GM12892 (cell line): ENCODE results near the gene OR10J1.

Experiments
- POLR2A ChIP-seq: IDR thresholded peaks from 2 replicates; pipeline ENCODE4 v1.6.1; 2011; ENCODE audit warnings: low read depth, low read length, control low read depth
- POLR2AphosphoS5 ChIP-seq: IDR thresholded peaks from 2 replicates; pipeline ENCODE4 v1.6.1; 2011; ENCODE audit warnings: low read depth, low read length, control low read depth
- TAF1 ChIP-seq: IDR thresholded peaks from 2 replicates; pipeline ENCODE4 v1.6.1; 2011; ENCODE audit warnings: low read depth, mild to moderate bottlenecking, control low read depth, low read length, borderline replicate concordance

DNA sequence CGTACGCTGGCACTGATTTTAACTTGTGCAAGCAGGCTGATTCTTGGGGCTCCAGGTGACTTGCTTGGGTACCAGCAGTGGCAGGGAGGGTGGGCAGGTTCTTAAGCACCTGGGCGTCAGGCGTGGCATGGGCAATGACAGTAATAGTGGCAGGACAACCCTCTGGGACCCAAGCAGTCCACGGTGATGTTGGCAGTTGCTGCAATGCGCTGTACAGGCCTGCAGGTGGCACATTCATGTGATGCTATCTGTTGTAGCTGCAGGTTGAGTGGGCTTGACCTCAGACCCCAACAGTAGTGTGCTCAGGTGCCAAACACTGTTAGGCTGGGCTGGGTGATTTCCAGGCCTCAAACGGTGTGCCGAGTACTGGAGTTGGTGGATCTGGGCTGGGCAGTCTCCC is 17.7 kb upstream of the OR10J1 start:
- TF ChIP-seq POLR2AphosphoS5: no peak
- no peak for TF ChIP-seq POLR2A
- TF ChIP-seq TAF1: no peak
